Activated T-helper 1 cell treated with anti-CD3 and anti-CD28 coated beads, Interleukin-2, amount 50 U/mL, for 16 hours (primary cell): ENCODE measurements around the gene FBXO17.
"Not testable (repeated sequence)": the region's sequence is repeated elsewhere in the genome, so short reads cannot be mapped to it uniquely, and the experiment has no call there.

Source experiments
- DNase-seq, 2 donors: peaks; one replicate each; pipeline ENCODE4 v3.0.0-alpha.2; 2020; ENCODE audit warnings: low read depth in 1 of 2, low spot score in 1 of 2

FBXO17 gene

DNA sequence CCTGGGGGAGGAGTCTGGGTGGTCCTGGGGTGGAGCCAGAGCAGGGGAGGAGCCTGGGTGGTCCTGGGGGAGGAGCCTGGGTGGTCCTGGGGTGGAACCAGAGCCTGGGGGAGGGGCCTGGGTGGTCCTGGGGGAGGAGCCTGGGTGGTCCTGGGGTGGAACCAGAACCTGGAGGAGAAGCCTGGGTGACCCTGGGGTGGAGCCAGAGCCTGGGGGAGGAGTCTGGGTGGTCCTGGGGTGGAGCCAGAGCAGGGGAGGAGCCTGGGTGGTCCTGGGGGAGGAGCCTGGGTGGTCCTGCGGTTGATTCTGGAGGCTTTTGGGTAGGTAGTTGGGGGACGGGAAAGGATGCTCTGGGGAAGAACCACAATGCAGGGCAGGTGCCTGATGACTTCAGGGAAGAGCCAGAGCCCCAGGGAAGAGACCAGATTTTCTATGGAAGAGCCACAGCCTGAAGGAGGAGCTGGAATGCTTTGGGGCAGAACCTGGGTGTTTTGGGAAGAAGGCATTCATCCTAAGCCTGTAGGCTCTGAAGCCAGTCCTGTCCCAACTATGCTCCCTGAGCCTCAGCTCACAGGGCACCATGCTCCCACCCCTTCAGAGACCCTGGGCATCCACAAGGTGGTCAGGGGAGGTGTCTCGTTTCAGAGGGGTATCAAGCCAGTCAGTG lies 29.8 kb downstream of the FBXO17 start:
- DNase-seq: no peak

- DNase-seq: no peak
These were observed 30.5 kb downstream of the FBXO17 start for GRCh38 chr19:38944981-38945506.

DNA sequence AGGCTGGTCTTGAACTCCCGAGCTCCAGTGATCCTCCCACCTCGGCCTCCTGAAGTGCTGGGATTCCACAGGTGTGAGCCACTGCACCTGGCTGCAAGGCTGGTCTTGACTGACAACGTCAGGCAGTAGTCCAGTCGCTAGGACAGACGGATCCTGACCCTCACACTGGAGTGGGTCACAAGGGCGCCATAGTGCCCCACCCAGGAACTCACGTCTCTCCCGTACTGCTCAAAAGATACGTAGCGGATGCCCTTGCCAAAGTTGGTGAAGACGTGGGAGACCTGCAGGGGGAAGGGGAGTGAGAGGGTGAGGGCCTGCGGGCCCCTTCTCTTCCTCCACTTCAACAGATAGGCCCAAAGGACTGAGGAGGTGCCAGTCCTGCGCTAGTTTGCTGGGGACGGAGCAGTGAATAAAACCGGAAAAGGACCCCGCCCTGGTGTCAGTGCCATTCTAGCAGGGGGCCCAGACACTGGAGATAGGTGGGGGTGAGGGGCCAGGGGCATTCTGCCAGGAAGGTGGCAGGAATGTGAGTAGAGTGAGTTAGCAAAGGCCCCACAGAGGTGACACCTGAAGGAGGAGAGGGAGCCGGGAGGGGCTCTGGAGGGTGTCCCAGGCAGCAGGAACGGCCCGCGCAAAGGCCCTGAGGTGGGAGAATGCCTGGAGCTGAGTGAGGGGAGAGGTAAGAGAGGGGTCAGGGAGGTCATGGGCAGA lies 32.9 kb downstream of the FBXO17 start:
- no peak for DNase-seq

DNA sequence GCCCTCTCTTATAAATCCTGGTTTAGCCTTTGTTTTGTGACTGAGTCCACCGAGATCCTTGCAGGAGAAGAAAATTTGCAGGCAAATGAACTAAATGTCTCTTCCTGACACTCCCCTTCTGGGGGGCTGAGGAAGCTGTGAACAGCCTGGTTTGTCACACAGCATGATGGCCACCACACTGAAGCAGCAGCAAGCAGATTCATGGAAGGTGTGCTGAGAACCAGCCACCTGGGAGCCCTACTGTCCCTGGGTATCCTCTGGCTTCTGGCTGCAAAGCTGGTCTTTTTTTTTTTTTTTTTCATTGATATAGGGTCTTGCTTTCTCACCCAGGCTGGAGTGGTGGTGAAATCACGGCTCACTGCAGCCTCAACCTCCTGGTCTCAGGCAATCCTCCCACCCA lies 33.6 kb downstream of the FBXO17 start:
- DNase-seq: no peak

GRCh38 chr19:38941466-38941865 lies 34.1 kb downstream of the FBXO17 start:
- DNase-seq: not testable (repeated sequence)

- no peak for DNase-seq
These were observed 35.6 kb downstream of the FBXO17 start for GRCh38 chr19:38939957-38940356.

DNA sequence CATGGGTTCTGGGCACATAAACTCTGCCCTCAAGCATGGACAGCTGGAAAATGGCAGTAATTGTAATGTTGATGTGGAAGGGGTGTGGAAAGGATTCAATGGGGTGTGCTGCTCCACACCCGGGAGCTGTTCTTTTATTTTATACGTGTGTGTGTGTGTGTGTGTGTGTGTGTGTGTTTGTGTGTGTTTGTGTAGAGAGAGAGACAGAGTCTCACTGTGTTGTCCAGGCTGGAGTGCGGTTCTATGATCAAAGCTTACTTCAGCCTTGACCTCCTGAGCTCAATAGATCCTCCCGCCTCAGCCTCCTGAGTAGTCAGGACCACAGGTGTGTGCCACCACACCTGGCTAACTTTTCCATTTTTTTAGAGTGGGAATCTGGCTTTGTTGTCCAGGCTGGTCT lies 42.0 kb downstream of the FBXO17 start:
- no peak for DNase-seq

DNA sequence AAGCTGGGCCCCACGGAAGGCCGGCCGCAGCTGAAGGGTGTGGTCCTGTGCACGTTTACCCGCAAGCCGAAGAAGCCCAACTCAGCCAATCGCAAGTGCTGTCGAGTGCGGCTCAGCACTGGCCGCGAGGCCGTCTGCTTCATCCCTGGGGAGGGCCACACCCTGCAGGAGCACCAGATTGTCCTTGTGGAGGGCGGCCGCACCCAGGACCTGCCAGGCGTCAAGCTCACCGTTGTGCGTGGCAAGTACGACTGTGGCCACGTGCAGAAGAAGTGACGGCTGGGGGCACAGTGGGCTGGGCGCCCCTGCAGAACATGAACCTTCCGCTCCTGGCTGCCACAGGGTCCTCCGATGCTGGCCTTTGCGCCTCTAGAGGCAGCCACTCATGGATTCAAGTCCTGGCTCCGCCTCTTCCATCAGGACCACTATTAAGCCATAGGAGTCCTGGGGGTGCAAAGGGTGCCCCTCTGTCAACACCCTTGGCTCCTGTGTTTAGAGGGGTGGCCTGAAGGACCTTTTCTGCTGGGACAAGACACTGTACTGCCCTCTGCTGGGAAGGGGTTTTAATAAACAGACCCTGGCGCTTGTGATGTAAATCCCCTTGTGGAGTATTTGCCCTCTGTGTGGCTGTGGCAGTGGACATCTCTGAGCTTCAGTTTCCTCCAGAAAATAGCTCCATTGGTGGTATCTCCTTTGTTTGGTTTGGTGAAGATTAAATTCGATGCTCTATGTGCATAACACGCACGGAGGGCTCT lies 42.9 kb downstream of the FBXO17 start:
- no peak for DNase-seq

GRCh38 chr19:38931521-38931793 lies 44.1 kb downstream of the FBXO17 start:
- DNase-seq: no peak

GRCh38 chr19:38930776-38931520 lies 44.6 kb downstream of the FBXO17 start, which contains the start of gene MRPS12:
MRPS12 (plus strand) TSS chr19:38930944; CDS start chr19:38931295, 351 bp downstream.
- peak; percentile 95 for DNase-seq

DNA sequence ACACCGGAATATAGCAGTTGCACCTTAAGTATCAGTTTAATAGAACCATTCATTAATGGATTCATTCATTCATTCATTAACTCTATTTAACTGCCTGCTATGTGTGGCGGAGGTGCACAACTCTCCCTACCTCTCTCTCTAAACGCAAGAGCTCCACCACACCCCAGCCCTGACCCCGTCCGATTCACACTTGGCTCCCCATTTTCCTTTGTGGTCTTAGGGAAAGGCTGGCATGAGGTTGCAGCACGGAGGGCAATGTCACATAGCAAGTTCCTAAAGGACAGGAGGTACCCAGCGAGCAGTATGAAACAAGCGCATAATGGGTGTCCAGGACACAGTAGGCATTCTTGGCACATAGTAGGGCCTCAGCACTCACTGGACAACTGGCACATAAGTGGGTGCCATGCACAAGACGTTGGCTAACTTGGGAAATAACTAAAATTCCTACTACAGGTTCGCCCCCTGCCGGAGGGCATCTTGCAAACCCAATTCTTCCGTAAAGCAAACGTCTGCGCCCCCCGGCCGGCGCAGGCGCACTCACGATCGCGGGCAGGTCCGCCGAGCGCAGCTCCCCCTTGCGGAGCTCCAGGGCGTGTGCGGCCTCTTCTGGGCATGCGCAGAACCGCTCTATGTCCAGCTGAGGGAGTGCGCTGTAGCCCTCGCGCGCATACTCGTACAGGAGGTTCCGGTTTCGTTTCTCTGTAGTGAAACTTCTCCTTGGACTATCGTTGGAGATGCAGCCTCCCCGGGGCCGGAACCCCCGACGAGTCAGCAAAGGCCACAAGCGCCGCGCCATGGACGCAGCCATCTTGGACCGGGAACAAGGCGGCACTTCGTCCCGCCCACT lies 45.4 kb downstream of the FBXO17 start, which contains the start of gene SARS2:
Gene SARS2, minus strand, starts transcription at position 835 of the 847 bp plus-strand sequence. Its CDS starts 27 bp downstream, at position 808.
- DNase-seq: peak; percentile 81 to 91

DNA sequence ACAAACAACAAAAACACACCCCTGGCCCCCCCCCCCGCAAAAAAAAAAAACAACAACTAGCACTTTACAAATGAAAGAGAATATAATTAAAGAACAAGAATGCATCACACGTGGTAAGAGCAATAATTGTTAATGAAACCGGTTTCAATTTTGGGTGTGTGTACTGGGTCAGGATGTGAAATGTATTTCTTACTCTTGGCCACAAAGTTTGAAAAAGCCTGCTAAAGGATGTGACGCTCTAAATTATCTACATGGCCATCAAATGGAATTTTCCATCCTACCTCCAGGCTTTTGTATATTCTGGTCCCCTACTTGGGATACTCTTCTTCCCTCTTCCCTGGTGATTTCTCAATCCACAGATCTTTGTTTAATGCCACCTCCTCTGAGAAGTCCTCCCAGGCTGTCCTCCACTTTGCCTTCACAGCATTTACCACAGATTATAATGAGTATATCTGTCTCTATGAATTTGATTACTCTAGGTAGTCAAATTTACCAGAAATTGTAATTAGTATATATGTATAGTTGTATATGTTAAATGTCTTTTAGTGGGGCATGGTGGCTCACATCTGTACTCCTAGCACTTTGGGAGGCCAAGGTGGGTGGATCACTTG lies 47.0 kb downstream of the FBXO17 start:
- DNase-seq: no peak

GRCh38 chr19:38924388-38924787 lies 51.2 kb downstream of the FBXO17 start:
- no peak for DNase-seq

GRCh38 chr19:38922482-38922881 lies 53.1 kb downstream of the FBXO17 start:
- no peak for DNase-seq

DNA sequence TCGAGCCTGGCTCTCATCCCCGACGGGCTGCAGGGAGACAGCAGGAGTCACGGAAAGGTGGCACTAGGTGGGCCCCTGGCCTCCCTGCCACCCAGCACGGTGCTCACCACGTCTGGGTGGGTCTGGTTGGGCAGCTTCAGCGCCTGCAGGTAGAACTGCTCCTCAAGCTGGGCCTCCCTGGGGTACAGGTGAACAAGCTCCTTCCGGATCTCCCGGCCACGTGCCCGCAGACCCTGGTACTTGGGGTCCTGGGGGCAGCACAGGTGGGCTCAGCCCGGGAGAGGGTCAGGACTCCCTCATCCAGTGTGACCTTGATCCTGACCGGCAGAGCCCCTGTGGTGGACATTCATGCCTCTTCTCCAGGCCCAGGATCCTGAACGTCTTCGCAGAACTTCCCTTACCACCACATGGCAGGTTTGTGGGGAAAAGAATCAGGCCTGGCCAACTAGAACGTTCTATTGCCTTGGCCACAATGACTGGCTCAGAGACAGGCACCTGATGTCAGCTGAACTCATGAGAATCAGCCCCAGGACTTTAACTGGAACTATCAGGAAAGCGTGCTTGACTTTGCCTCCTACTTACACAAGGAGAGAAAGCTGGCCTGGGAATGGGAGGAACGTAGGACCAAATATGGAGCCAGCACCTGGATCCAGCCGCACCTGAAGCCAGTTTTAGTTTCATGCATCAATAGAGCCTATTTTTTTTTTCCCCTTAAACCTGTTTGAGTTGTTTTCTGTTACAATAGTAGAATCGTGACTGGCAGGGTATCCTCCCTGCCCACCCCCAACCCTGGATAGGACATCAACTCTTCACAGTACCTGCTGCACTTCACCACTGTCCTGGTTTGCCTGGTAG lies 53.9 kb downstream of the FBXO17 start:
- no peak for DNase-seq

DNA sequence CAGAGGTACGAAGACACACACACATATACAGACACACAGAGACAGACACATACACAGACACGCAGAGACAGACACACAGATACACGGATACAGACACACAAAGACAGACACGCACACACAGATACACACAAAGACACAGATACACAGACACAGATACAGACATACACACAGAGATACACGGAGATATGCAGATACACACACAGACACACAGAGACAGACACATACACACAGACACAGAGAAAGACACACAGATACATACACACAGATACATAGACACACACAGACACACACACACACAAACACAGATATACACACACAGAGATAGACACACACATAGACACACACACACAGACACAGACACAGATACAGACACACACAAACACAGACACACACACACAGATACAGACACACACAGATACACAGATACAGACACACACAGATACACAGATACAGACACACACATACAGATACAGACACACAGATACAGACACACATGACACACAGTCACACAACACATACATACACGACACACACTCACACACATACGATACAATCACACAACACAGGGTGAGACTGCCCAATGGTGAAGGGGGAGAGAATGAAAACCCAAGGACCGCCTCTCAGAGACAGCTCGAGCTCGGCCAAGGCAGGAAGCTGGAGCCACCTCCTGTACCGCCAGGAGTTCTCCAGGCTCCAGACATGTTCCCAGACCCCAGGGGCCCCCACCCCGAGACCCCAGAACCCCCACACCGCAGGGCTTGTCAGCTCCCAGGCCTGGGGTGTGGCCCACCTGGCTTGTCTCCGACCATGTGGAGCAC lies 54.7 kb downstream of the FBXO17 start:
- DNase-seq: no peak

- DNase-seq: no peak
These were observed 55.5 kb downstream of the FBXO17 start for GRCh38 chr19:38919837-38920601.
